Stimulated activated CD4-positive, alpha-beta T cell treated with anti-CD3 and anti-CD28 coated beads, Interleukin-12 subunit alpha, Interleukin-12 subunit beta, amount 100 ng/mL, for 4 hours (primary cell): Measurements from ENCODE around the gene PPP1R14B.
"Not testable (repeated sequence)": the region's sequence is repeated elsewhere in the genome, so short reads cannot be mapped to it uniquely, and the experiment has no call there.

Source experiments
- DNase-seq: peaks from one replicate; pipeline ENCODE4 v3.0.0-alpha.2; 2020

PPP1R14B gene

GRCh38 chr11:64260147-64260708 is 13.5 kb upstream of the PPP1R14B start:
- DNase-seq, result no peak

- no peak for DNase-seq
These were observed 12.9 kb upstream of the PPP1R14B start for GRCh38 chr11:64259533-64260067.

GRCh38 chr11:64258946-64259532 is 12.3 kb upstream of the PPP1R14B start:
- DNase-seq, result no peak

- DNase-seq, result no peak
These were observed 11.6 kb upstream of the PPP1R14B start for GRCh38 chr11:64258356-64258755.

- no peak for DNase-seq
These were observed 9.6 kb upstream of the PPP1R14B start for GRCh38 chr11:64256300-64256699.

GRCh38 chr11:64255135-64256128 is 8.7 kb upstream of the PPP1R14B start:
- DNase-seq, result no peak

GRCh38 chr11:64254326-64254725 is 7.6 kb upstream of the PPP1R14B start:
- no peak for DNase-seq

GRCh38 chr11:64253481-64253880 is 6.7 kb upstream of the PPP1R14B start:
- no peak for DNase-seq

- DNase-seq, result no peak
These were observed 6.3 kb upstream of the PPP1R14B start for GRCh38 chr11:64253043-64253442.

GRCh38 chr11:64252003-64252872 is 5.5 kb upstream of the PPP1R14B start:
- DNase-seq, result no peak

GRCh38 chr11:64251753-64252002 is 4.9 kb upstream of the PPP1R14B start:
- DNase-seq, result no peak

GRCh38 chr11:64251016-64251752 is 4.4 kb upstream of the PPP1R14B start, which contains the start of gene PLCB3:
Gene PLCB3 (plus strand): TSS chr11:64251530. CDS start chr11:64251650, 120 bp downstream.
- peak; percentile 68 for DNase-seq

- DNase-seq, result no peak
These were observed 3.8 kb upstream of the PPP1R14B start for GRCh38 chr11:64250415-64251015.

- DNase-seq, result no peak
These were observed 3.0 kb upstream of the PPP1R14B start for GRCh38 chr11:64249563-64250414.

GRCh38 chr11:64249038-64249437 is 2.3 kb upstream of the PPP1R14B start:
- DNase-seq, result no peak

- no peak for DNase-seq
These were observed 1.8 kb upstream of the PPP1R14B start for GRCh38 chr11:64248578-64248977.

GRCh38 chr11:64247729-64248531 is 1.2 kb upstream of the PPP1R14B start:
- DNase-seq, result no peak

GRCh38 chr11:64246621-64246870 is 197 bp downstream of the PPP1R14B start:
- DNase-seq, result not testable (repeated sequence)

- DNase-seq, result peak; percentile 80
These were observed 734 bp downstream of the PPP1R14B start for GRCh38 chr11:64245797-64246620.
